Measurements from ENCODE around the gene ADAM12.
"Not testable (repeated sequence)": the region's sequence is repeated elsewhere in the genome, so short reads cannot be mapped to it uniquely, and the experiment has no call there.

The ADAM12 gene

DNA sequence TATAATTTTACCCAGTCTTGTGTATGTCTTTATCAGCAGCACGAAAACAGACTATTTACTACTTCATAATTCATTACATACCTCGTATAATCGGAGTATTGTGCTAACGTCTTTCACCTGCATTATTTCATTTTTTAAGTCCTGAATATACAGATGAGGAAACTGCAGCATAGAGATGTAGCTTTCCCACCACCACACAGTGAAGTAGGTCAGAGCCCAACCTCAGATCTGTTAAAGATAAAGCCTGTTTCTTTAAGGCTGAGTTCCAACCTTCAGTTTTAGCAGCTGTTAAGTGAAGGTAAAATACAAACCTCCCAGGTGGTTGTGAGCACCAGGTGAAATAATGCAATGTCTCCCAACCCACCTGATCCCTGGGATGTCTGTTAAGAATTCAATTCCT is 2.0 kb upstream of the ADAM12 start:
- no peak for DNase-seq (ENCODE audit: low read depth)
- TF ChIP-seq, protein P1, sequence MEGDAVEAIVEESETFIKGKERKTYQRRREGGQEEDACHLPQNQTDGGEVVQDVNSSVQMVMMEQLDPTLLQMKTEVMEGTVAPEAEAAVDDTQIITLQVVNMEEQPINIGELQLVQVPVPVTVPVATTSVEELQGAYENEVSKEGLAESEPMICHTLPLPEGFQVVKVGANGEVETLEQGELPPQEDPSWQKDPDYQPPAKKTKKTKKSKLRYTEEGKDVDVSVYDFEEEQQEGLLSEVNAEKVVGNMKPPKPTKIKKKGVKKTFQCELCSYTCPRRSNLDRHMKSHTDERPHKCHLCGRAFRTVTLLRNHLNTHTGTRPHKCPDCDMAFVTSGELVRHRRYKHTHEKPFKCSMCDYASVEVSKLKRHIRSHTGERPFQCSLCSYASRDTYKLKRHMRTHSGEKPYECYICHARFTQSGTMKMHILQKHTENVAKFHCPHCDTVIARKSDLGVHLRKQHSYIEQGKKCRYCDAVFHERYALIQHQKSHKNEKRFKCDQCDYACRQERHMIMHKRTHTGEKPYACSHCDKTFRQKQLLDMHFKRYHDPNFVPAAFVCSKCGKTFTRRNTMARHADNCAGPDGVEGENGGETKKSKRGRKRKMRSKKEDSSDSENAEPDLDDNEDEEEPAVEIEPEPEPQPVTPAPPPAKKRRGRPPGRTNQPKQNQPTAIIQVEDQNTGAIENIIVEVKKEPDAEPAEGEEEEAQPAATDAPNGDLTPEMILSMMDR (conservative IDR thresholded peaks at IDR 0.05; ENCODE audit: control insufficient read depth, insufficient read depth, low read depth, low read length): no peak

DNA sequence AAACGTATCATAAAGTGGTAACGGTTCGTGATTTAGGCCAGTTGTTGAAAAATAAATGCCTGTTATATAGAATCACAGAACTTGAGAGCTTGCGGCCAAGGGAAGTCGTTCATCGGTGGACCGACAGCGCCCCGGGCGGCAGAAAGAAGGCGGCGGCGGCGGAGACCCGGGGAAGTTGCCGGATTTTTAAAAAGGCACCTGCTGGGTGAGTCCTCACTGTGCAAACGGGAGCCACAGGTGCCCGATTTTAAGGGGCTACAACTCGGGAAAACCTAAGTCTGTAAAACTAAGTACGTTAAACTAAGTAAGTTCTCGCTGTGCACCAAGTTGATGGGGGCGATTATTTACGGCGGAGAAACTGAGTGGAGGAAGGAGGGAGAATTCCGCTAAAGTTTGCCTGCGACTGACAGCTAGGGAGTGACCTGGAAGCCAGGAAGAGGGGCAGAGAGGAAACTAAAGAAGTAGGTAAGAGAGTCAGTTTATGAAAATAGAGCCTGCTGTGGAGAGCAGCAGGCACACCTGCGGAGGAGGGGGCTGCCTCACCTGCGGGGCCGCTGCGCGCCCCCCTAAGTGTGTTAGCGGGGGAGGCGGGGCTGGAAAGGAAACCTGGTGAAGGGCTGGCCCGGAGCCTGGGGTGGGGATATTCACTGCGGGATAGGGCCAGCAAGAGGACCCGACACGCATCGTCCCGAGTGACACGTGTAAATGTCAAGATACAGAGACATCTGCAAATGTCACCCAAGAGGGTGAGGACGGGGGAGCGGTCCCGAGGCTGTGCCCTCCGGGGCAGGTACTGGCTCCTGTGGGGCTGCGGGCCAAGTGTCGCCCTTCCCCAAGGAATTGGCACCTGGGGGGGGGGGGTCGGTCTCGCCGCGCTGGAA is 996 bp downstream of the ADAM12 start:
- peak overlapping the region; percentile 67 for H3K4me3 ChIP-seq (ENCODE audit: control insufficient read depth, low read depth, low read length)
- TF ChIP-seq, protein P1 (conservative IDR thresholded peaks at IDR 0.05; ENCODE audit: control insufficient read depth, insufficient read depth, low read depth, low read length): peak; percentile 69
- peak; percentile 74 for DNase-seq (ENCODE audit: low read depth)

More for the DNA sequence above, 2.0 kb upstream of the ADAM12 start:
- H3K4me3 ChIP-seq (ENCODE audit: control insufficient read depth, low read depth, low read length): no peak overlapping the region

DNA sequence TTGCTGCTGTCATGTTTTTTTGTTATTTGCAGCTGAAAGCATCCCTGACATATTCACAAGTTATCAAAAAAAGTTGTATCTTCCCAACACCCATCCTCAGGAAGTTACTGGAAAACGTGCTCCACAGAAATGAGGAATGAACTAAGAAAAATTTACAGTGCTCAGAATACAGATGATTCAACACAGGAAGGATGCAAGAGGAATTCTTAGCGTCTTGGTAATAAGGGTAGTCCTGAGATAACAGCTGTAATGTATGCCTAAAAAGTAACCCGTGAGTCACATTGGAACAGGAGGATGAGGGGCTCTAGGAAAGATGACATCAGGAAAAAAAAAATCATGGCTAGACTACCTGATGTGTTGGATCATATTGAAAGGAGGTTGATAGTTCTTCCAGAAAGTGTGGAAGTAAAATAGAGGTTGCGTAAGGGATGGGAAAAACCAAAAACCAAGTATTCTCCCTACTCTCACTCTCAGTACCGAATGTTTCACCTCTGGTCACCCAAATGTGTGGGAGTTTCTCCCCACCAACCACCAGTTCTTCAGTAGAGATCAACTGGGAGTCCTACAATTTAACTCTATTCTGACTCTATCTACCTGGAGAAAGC is 3.9 kb downstream of the ADAM12 start:
- TF ChIP-seq, protein P1 (conservative IDR thresholded peaks at IDR 0.05; ENCODE audit: control insufficient read depth, insufficient read depth, low read depth, low read length): no peak
- peak; percentile 93 for DNase-seq (ENCODE audit: low read depth)
- H3K4me3 ChIP-seq (ENCODE audit: control insufficient read depth, low read depth, low read length): no peak overlapping the region

DNA sequence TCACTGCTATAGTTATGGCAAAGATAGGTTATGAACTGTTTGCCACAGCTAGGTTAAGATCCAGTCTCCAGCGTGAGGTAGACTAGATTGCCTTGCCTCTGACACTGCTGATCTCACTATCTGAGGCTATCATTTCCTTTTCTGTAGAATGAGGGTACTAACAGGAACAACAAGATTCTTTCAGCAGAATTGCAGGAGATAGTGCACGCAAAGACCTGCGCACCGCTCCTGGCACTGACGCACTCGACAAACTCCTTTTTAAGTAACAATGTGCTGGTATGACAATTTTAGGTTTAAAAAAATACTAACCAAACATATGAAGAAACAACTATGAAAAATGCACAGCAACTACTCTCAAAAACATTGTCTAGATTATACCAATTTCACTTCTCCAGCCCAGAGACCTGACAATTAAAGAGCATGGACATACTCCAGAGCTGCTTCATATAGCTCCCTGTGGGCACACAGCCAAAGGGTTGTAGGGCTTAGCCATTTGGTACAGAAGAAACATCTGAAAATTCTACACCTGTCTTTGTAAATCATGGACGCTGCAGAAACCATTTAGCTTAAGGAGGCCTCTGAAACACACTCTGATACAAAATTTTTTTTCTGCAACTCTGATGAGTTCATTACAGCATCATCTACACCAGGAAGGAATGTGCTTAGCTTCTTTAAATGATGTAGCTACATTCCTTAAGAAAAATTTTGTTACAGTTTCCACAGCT is 7.8 kb downstream of the ADAM12 start:
- no peak for DNase-seq (ENCODE audit: low read depth)
- no peak overlapping the region for H3K4me3 ChIP-seq (ENCODE audit: control insufficient read depth, low read depth, low read length)

DNA sequence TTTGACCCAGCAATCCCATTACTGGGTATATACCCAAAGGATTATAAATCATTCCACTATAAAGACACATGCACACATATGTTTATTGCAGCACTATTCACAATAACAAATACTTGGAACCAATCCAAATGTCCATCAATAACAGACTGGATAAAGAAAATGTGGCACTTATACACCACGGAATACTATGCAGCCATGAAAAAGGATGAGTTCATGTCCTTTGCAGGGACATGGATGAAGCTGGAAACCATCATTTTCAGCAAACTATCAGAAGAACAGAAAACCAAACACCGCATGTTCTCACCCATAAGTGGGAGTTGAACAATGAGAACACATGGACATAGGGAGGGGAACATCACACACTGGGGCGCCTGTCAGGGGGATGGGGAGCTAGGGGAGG is 9.1 kb downstream of the ADAM12 start:
- not testable (repeated sequence) for H3K4me3 ChIP-seq (ENCODE audit: control insufficient read depth, low read depth, low read length); DNase-seq (ENCODE audit: low read depth)

More for the DNA sequence above, 7.8 kb downstream of the ADAM12 start:
- TF ChIP-seq, protein P1 (conservative IDR thresholded peaks at IDR 0.05; ENCODE audit: control insufficient read depth, insufficient read depth, low read depth, low read length): no peak

DNA sequence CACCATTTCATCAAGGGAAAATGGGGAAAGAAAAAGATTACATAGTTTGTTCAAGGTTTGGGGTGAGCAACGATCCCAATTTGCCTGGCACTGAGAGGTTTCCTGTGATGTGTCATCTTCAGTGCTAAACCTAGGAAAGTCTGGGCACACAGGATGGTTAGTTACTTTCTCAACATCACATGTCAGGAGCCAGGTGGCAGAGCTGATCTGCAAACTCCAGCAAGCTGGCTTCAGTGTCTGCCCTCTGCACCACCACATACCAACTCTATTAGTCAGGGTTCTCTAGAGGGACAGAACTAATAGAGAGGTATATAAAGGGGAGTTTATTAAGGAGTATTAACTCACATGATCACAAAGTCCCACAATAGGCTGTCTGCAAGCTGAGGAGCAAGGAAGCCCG is 11.3 kb downstream of the ADAM12 start:
- H3K4me3 ChIP-seq (ENCODE audit: control insufficient read depth, low read depth, low read length): no peak overlapping the region
- peak; percentile 59 for DNase-seq (ENCODE audit: low read depth)
- TF ChIP-seq, protein P1 (conservative IDR thresholded peaks at IDR 0.05; ENCODE audit: control insufficient read depth, insufficient read depth, low read depth, low read length): no peak

All from fibroblast of mammary gland (primary cell).